SK-N-SH treated with all-trans-retinoic acid at 6 μM for 48 hours (cell line): ENCODE measurements around the gene MMP26.

Source experiments
- ATAC-seq: fragments of 200-7000 bp; cut with Tn5 transposase; 3 replicates; pipeline ENCODE4 v1.9.1; 2020; ENCODE audit warnings: mild to moderate bottlenecking, moderate library complexity
- ARNTL ChIP-seq: fragments of 450-650 bp; formaldehyde crosslinking; IDR thresholded peaks from 2 replicates; pipeline ENCODE4 v1.5.0; 2020; ENCODE audit warnings: low read depth, mild to moderate bottlenecking, moderate library complexity, borderline replicate concordance
- CREB5 ChIP-seq: fragments of 250-450 bp; sonication (Bioruptor Pico); IDR thresholded peaks from 2 replicates; pipeline ENCODE4 v1.5.1; 2020; ENCODE audit warnings: low read depth, mild to moderate bottlenecking, moderate library complexity
- CSRNP3 ChIP-seq: fragments of 250-450 bp; sonication (Bioruptor Pico); IDR thresholded peaks from 2 replicates; pipeline ENCODE4 v1.5.1; 2021; ENCODE audit warnings: mild to moderate bottlenecking, moderate library complexity
- ESRRG ChIP-seq: fragments of 250-450 bp; sonication (Bioruptor Pico); IDR thresholded peaks from 2 replicates; pipeline ENCODE4 v1.6.1; 2021; ENCODE audit warnings: mild to moderate bottlenecking
- GLIS3 ChIP-seq: fragments of 250-450 bp; sonication (Bioruptor Pico); IDR thresholded peaks from 2 replicates; pipeline ENCODE4 v1.5.0; 2020; ENCODE audit warnings: mild to moderate bottlenecking, moderate library complexity
- ISL1 ChIP-seq: fragments of 250-450 bp; sonication (Bioruptor Pico); IDR thresholded peaks from 2 replicates; pipeline ENCODE4 v2.1.2; 2022; ENCODE audit warnings: mild to moderate bottlenecking, moderate library complexity
- OSR1 ChIP-seq: fragments of 250-450 bp; sonication (Bioruptor Pico); IDR thresholded peaks from 2 replicates; pipeline ENCODE4 v1.8.0; 2022; ENCODE audit warnings: moderate library complexity, mild to moderate bottlenecking, inconsistent platforms
- PATZ1 ChIP-seq: fragments of 250-450 bp; sonication (Bioruptor Pico); IDR thresholded peaks from 2 replicates; pipeline ENCODE4 v1.8.0; 2020; ENCODE audit warnings: mild to moderate bottlenecking, moderate library complexity, borderline replicate concordance
- POU6F1 ChIP-seq: fragments of 250-450 bp; sonication (Bioruptor Pico); IDR thresholded peaks from 2 replicates; pipeline ENCODE4 v1.8.0; 2021; ENCODE audit warnings: low read depth, mild to moderate bottlenecking, moderate library complexity, borderline replicate concordance
- PPARA ChIP-seq: fragments of 250-450 bp; sonication (Bioruptor Pico); IDR thresholded peaks from 2 replicates; pipeline ENCODE4 v1.5.0; 2020; ENCODE audit warnings: mild to moderate bottlenecking, borderline replicate concordance
- RARB ChIP-seq: fragments of 250-450 bp; sonication (Bioruptor Pico); IDR thresholded peaks from 2 replicates; pipeline ENCODE4 v1.8.0; 2021; ENCODE audit warnings: mild to moderate bottlenecking, moderate library complexity
- SNAI2 ChIP-seq: fragments of 250-450 bp; sonication (Bioruptor Pico); IDR thresholded peaks from 2 replicates; pipeline ENCODE4 v1.5.0; 2020; ENCODE audit warnings: mild to moderate bottlenecking, moderate library complexity
- TCF4 ChIP-seq: fragments of 250-450 bp; sonication (Bioruptor Pico); IDR thresholded peaks from 2 replicates; pipeline ENCODE4 v1.8.0; 2021; ENCODE audit warnings: mild to moderate bottlenecking, moderate library complexity, borderline replicate concordance
- TOX ChIP-seq: fragments of 250-450 bp; sonication (Bioruptor Pico); IDR thresholded peaks from 2 replicates; pipeline ENCODE4 v1.8.0; 2021; ENCODE audit warnings: mild to moderate bottlenecking, moderate library complexity, borderline replicate concordance
- TSHZ2 ChIP-seq: fragments of 250-450 bp; sonication (Bioruptor Pico); IDR thresholded peaks from 2 replicates; pipeline ENCODE4 v1.5.0; 2020; ENCODE audit warnings: mild to moderate bottlenecking, moderate library complexity
- ZC3H10 ChIP-seq: fragments of 250-450 bp; sonication (Bioruptor Pico); IDR thresholded peaks from 2 replicates; pipeline ENCODE4 v1.5.1; 2021; ENCODE audit warnings: mild to moderate bottlenecking, moderate library complexity
- ZFP3 ChIP-seq: fragments of 250-450 bp; sonication (Bioruptor Pico); IDR thresholded peaks from 2 replicates; pipeline ENCODE4 v1.5.0; 2020; ENCODE audit warnings: mild to moderate bottlenecking, moderate library complexity
- ZFP30 ChIP-seq: fragments of 450-650 bp; formaldehyde crosslinking; IDR thresholded peaks from 2 replicates; pipeline ENCODE4 v1.5.0; 2022; ENCODE audit warnings: mild to moderate bottlenecking, moderate library complexity
- ZNF565 ChIP-seq: fragments of 450-650 bp; formaldehyde crosslinking; conservative IDR thresholded peaks from 2 replicates; pipeline ENCODE4 v1.5.0; 2020; ENCODE audit warnings: low read depth, mild to moderate bottlenecking, moderate library complexity
- ZNF70 ChIP-seq: fragments of 450-650 bp; formaldehyde crosslinking; IDR thresholded peaks from 2 replicates; pipeline ENCODE4 v1.5.0; 2020; ENCODE audit warnings: mild to moderate bottlenecking, moderate library complexity
- ZNF8 ChIP-seq: fragments of 450-650 bp; formaldehyde crosslinking; IDR thresholded peaks from 2 replicates; pipeline ENCODE4 v1.5.0; 2020; ENCODE audit warnings: mild to moderate bottlenecking, moderate library complexity

Gene MMP26

GRCh38 chr11:4665424-4665823 lies 39.2 kb upstream of the MMP26 start:
- no peak for ATAC-seq
- no peak for TF ChIP-seq ARNTL (CRISPR knock-in tag)
- TF ChIP-seq CREB5 (CRISPR knock-in tag): no peak
- TF ChIP-seq PPARA: no peak
- TF ChIP-seq ZFP30 (CRISPR knock-in tag): no peak
- no peak for TF ChIP-seq SNAI2 (CRISPR knock-in tag)
- TF ChIP-seq ESRRG (CRISPR knock-in tag): no peak
- no peak for TF ChIP-seq RARB (CRISPR knock-in tag)
- no peak for TF ChIP-seq ISL1 (CRISPR knock-in tag)
- TF ChIP-seq POU6F1: no peak
- TF ChIP-seq ZNF70 (CRISPR knock-in tag): no peak
- no peak for TF ChIP-seq OSR1 (CRISPR knock-in tag)
- no peak for TF ChIP-seq ZC3H10 (CRISPR knock-in tag)
- TF ChIP-seq TCF4: no peak
- TF ChIP-seq GLIS3 (CRISPR knock-in tag): no peak
- TF ChIP-seq ZNF565: no peak
- no peak for TF ChIP-seq ZFP3 (CRISPR knock-in tag)

- no peak for ATAC-seq
- no peak for TF ChIP-seq CSRNP3 (CRISPR knock-in tag)
- TF ChIP-seq ZNF8 (CRISPR knock-in tag): no peak
- TF ChIP-seq ZFP30 (CRISPR knock-in tag): no peak
- TF ChIP-seq TOX (CRISPR knock-in tag): no peak
- no peak for TF ChIP-seq PATZ1 (CRISPR knock-in tag)
- TF ChIP-seq ARNTL (CRISPR knock-in tag): no peak
- TF ChIP-seq SNAI2 (CRISPR knock-in tag): no peak
- no peak for TF ChIP-seq ZC3H10 (CRISPR knock-in tag)
- no peak for TF ChIP-seq TSHZ2 (CRISPR knock-in tag)
- TF ChIP-seq ESRRG (CRISPR knock-in tag): no peak
- TF ChIP-seq ISL1 (CRISPR knock-in tag): no peak
- TF ChIP-seq CREB5 (CRISPR knock-in tag): no peak
These were observed 32.8 kb upstream of the MMP26 start for GRCh38 chr11:4671741-4672140.

GRCh38 chr11:4672470-4672869 lies 32.1 kb upstream of the MMP26 start:
- no peak for ATAC-seq
- TF ChIP-seq TSHZ2 (CRISPR knock-in tag): no peak
- no peak for TF ChIP-seq CREB5 (CRISPR knock-in tag)
- TF ChIP-seq GLIS3 (CRISPR knock-in tag): no peak
- TF ChIP-seq, all 23 proteins: peak for 0
